ENCODE measurements around the gene SLC9B2.

SLC9B2 gene

DNA sequence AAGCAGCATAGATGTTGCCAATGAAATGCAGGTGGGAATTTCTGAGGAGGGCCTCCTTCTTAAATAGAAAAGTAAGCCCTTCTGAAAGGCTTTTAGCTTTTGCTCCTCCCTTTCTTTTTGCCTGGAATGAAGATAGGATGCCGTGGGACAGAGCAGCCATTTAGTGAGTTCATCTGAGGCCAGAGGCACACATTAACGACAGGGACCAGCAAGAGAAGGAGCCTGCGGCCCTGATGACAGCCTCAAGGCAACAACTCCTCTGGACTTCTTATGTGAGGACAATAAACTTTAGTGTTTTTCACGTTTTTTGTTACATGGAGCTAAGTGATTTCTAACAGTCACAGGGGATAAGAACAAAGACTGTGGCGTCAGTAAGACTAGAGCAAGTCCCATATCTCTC is 24.1 kb upstream of the SLC9B2 start:
- H3K9ac ChIP-seq: no peak overlapping the region
- no peak overlapping the region for H2AFZ ChIP-seq (ENCODE audit: low read depth)
- no peaks in the 10 kb centered on the region for H3K27me3 ChIP-seq (ENCODE audit: insufficient read depth, low read depth)
- no peak overlapping the region for H3K27ac ChIP-seq
- peaks cover 11% of the 10 kb centered on the region for H3K4me1 ChIP-seq (ENCODE audit: low read depth, poor library complexity, severe bottlenecking)
- H3K36me3 ChIP-seq (ENCODE audit: insufficient read depth): no peaks in the 10 kb centered on the region
- H3K79me2 ChIP-seq (ENCODE audit: insufficient read depth, low read depth): no peaks in the 10 kb centered on the region
- TF ChIP-seq, protein P1, sequence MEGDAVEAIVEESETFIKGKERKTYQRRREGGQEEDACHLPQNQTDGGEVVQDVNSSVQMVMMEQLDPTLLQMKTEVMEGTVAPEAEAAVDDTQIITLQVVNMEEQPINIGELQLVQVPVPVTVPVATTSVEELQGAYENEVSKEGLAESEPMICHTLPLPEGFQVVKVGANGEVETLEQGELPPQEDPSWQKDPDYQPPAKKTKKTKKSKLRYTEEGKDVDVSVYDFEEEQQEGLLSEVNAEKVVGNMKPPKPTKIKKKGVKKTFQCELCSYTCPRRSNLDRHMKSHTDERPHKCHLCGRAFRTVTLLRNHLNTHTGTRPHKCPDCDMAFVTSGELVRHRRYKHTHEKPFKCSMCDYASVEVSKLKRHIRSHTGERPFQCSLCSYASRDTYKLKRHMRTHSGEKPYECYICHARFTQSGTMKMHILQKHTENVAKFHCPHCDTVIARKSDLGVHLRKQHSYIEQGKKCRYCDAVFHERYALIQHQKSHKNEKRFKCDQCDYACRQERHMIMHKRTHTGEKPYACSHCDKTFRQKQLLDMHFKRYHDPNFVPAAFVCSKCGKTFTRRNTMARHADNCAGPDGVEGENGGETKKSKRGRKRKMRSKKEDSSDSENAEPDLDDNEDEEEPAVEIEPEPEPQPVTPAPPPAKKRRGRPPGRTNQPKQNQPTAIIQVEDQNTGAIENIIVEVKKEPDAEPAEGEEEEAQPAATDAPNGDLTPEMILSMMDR (conservative IDR thresholded peaks at IDR 0.05; ENCODE audit: low read depth, low read length): no peak
- H3K4me2 ChIP-seq: no peak overlapping the region
- H3K4me3 ChIP-seq (IDR thresholded peaks at IDR 0.05; ENCODE audit: insufficient read depth, low read depth, low read length): no peak overlapping the region
- H4K20me1 ChIP-seq (ENCODE audit: insufficient read depth): no peaks in the 10 kb centered on the region

DNA sequence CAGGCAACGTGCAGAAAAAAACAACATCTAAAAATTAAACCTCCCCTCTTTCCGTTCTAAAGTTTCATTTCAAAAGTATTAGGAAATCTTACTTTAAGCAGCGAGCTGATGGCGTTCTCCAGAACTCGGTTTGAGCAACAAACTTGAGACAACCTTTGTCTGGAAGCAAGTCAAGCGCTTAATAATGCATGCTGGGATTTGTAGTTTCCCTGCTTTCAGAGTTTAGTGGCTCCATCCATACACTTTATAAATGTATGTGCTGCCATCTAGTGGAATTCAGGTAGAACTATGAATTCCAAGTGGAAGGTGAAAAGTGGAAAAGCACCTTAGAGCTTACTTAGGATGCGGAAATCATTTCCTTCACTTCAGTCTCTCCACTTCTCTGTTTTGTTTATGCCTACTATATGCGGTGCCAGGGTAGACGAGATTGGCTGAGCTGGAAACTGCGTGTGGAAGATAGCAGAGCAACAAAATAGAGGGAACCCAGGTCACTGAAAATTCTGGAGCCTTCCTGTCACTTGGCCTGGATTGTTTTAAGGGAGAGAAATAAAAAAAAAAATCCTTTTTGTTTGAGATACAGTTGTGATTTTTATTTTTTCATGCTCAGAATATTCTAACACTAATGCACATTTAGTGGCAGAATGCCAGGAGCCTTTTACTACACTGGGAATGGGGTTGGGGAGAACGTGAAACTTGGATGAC is 23.3 kb upstream of the SLC9B2 start, which contains the start of gene BDH2:
Gene BDH2 (minus strand): TSS at position 144 of the 702 bp plus-strand sequence. CDS start 3,580 bp downstream, outside the sequence.
- Histone ChIP-seq H2AFZ (ENCODE audit: low read depth) (peak within 1 kb of the TSS; percentile 56), H3K9ac (peak within 1 kb of the TSS; percentile 11; the same call in 1 of the 2 replicates), H3K4me2 (peak within 1 kb of the TSS; percentile 36), H3K4me1 (ENCODE audit: low read depth, poor library complexity, severe bottlenecking) (peaks cover 11% of the 10 kb centered on the region), H3K27ac (no peak within 1 kb of the TSS), H3K36me3 (ENCODE audit: insufficient read depth) (no peaks in the 10 kb centered on the region), H3K27me3 (ENCODE audit: insufficient read depth, low read depth) (no peaks in the 10 kb centered on the region), H3K79me2 (ENCODE audit: insufficient read depth, low read depth) (no peaks in the 10 kb centered on the region), H3K4me3 (IDR thresholded peaks at IDR 0.05; ENCODE audit: insufficient read depth, low read depth, low read length) (no peak within 1 kb of the TSS), H4K20me1 (ENCODE audit: insufficient read depth) (no peaks in the 10 kb centered on the region)
- TF ChIP-seq, protein P1 (conservative IDR thresholded peaks at IDR 0.05; ENCODE audit: low read depth, low read length): peak; percentile 94

DNA sequence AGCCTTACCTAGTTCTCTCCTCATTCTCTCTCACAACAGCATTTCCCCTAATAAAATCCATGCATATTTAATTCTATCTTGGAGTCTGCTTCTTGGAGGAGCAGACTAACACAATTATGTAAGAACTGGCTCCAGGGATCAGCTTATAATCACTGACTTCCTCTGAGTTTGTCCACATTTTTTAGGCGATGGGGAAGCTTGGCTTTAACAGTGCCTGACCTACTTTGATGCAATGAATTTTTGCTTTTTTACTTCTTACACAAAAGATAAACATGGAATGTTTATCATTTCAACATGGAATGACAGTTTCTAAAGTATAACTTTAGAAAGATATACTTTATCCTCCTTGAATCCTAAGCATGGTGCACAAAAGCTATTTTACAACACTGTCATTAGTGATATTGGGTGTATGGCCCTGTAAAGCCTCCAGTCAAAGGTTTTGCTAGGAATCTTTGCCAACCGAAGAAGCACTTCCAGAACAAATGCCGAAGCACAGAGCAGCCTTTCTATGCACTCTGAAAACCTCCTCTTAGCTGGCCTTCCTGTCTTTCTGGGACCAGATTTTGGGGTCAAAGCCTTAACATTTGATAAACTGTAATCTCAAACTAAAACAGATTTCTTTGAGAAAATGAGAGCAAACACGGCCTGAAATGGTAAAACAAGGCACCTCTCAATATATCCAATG is 22.3 kb upstream of the SLC9B2 start:
- Histone ChIP-seq H3K9ac (peak overlapping the region; percentile 11; the same call in 1 of the 2 replicates), H3K4me3 (IDR thresholded peaks at IDR 0.05; ENCODE audit: insufficient read depth, low read depth, low read length) (no peak overlapping the region), H2AFZ (ENCODE audit: low read depth) (peak overlapping the region; percentile 56), H3K36me3 (ENCODE audit: insufficient read depth) (no peaks in the 10 kb centered on the region), H3K27ac (no peak overlapping the region), H3K79me2 (ENCODE audit: insufficient read depth, low read depth) (no peaks in the 10 kb centered on the region), H4K20me1 (ENCODE audit: insufficient read depth) (no peaks in the 10 kb centered on the region), H3K4me2 (peak overlapping the region; percentile 36), H3K4me1 (ENCODE audit: low read depth, poor library complexity, severe bottlenecking) (peaks cover 11% of the 10 kb centered on the region), H3K27me3 (ENCODE audit: insufficient read depth, low read depth) (no peaks in the 10 kb centered on the region)
- TF ChIP-seq, protein P1 (conservative IDR thresholded peaks at IDR 0.05; ENCODE audit: low read depth, low read length): no peak

DNA sequence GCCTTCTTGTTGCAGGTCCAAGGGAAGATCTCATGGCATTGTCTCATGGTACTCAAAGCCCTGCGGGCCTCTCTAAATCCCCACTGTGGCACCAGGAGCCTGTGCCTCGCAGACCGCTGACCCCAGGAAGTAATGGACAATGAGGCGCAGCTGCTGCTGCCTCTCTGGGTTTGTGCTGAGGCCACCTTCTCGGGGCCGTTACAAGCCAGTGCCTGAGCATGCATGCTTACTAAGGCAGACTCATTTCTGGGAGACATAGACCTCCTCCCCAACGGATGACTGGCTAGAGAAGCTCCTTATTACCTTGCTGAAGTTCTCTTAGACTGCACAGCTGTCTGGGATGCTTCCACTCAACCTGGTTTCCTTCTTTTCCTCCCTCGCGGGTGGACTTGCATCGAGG is 21.8 kb upstream of the SLC9B2 start:
- no peak overlapping the region for H3K4me2 ChIP-seq
- H3K27me3 ChIP-seq (ENCODE audit: insufficient read depth, low read depth): no peaks in the 10 kb centered on the region
- no peaks in the 10 kb centered on the region for H3K79me2 ChIP-seq (ENCODE audit: insufficient read depth, low read depth)
- no peak overlapping the region for H3K27ac ChIP-seq
- H3K9ac ChIP-seq: no peak overlapping the region
- no peak overlapping the region for H2AFZ ChIP-seq (ENCODE audit: low read depth)
- TF ChIP-seq, protein P1 (conservative IDR thresholded peaks at IDR 0.05; ENCODE audit: low read depth, low read length): no peak
- H3K36me3 ChIP-seq (ENCODE audit: insufficient read depth): no peaks in the 10 kb centered on the region
- H3K4me3 ChIP-seq (IDR thresholded peaks at IDR 0.05; ENCODE audit: insufficient read depth, low read depth, low read length): no peak overlapping the region
- no peaks in the 10 kb centered on the region for H4K20me1 ChIP-seq (ENCODE audit: insufficient read depth)
- H3K4me1 ChIP-seq (ENCODE audit: low read depth, poor library complexity, severe bottlenecking): peaks cover 11% of the 10 kb centered on the region
